Nephron (organoid): ENCODE data around the gene JAZF1.

ENCODE experiments used
- H3K27ac Mint-ChIP-seq, 3 experiments: 2 replicates each; pipeline ENCODE4 v1.8.0; 2020; ENCODE audit warnings: mixed read lengths in 3 of 3, mild to moderate bottlenecking in 2 of 3, moderate library complexity in 1 of 3
- H3K27me3 Mint-ChIP-seq: 2 replicates; pipeline ENCODE4 v1.8.0; 2021; ENCODE audit warnings: low read depth, mild to moderate bottlenecking, moderate library complexity, mixed read lengths
- H3K36me3 Mint-ChIP-seq: 2 replicates; pipeline ENCODE4 v1.8.0; 2020; ENCODE audit warnings: low read depth, mixed read lengths
- H3K4me1 Mint-ChIP-seq: 2 replicates; pipeline ENCODE4 v1.8.0; 2020; ENCODE audit warnings: mixed read lengths
- H3K4me3 Mint-ChIP-seq, 3 experiments: 2 replicates each; pipeline ENCODE4 v1.8.0; 2020; ENCODE audit warnings: mild to moderate bottlenecking in 3 of 3, mixed read lengths in 3 of 3, moderate library complexity in 2 of 3
- H3K9me3 Mint-ChIP-seq: 2 replicates; pipeline ENCODE4 v1.8.0; 2020; ENCODE audit warnings: mixed read lengths
- TF ChIP-seq, protein P1 (sequence below), 3 experiments: fragments of 200-600 bp; sonication (generic); IDR thresholded peaks; one replicate each; pipeline ENCODE4 v1.5.0; 2021; ENCODE audit warnings: antibody characterized with exemption in 3 of 3; ENCODE audit not compliant: unreplicated experiment in 3 of 3

Gene JAZF1

DNA sequence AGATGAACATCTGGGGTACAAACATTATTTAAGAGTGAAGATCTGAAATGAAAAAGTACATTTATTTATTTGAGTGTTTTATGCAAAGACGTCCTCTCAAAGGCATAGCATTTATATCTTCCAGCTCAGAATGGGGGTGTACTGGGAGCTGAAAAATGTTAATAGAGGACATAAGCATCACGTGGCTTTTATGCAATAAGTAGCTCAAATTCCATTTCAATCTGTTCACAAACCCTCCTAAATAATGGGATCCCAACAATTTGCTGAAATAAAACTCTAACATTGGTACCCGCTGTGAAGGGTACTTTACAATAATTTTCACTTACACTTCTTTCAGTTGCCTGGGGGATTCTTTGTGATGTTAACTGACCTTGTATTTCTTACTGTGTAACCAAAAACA is 268.7 kb downstream of the JAZF1 start:
- TF ChIP-seq, protein P1, sequence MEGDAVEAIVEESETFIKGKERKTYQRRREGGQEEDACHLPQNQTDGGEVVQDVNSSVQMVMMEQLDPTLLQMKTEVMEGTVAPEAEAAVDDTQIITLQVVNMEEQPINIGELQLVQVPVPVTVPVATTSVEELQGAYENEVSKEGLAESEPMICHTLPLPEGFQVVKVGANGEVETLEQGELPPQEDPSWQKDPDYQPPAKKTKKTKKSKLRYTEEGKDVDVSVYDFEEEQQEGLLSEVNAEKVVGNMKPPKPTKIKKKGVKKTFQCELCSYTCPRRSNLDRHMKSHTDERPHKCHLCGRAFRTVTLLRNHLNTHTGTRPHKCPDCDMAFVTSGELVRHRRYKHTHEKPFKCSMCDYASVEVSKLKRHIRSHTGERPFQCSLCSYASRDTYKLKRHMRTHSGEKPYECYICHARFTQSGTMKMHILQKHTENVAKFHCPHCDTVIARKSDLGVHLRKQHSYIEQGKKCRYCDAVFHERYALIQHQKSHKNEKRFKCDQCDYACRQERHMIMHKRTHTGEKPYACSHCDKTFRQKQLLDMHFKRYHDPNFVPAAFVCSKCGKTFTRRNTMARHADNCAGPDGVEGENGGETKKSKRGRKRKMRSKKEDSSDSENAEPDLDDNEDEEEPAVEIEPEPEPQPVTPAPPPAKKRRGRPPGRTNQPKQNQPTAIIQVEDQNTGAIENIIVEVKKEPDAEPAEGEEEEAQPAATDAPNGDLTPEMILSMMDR (IDR thresholded peaks at IDR 0.05; ENCODE audit: unreplicated experiment in 3 of 3): no peak
- Mint-ChIP-seq H3K36me3 (no peaks in the 10 kb centered on the region), H3K27me3 (peaks cover 14% of the 10 kb centered on the region), H3K27ac (no peak overlapping the region), H3K4me1 (peaks cover 4% of the 10 kb centered on the region), H3K4me3 (no peak overlapping the region), H3K9me3 (no peaks in the 10 kb centered on the region)

DNA sequence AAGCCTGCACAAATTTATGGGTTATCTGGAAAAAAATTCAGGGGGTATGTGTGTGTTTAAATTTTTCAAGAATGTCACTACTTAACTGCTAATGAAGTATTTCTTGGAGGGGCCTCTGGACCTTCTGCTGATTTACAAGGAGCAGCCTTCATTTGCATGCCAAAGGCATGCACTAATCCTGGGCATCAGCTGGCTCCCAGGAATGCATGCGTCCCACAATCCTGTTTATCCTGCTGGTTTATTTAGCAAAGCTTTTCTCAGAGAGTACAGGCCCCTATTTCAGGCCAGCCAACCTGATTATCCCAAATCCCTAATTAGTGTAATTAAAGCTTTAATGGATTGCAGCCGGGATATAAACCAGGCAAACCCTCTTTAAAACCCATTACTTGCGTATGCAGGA is 270.3 kb downstream of the JAZF1 start:
- Mint-ChIP-seq H3K27ac (no peak overlapping the region), H3K9me3 (no peaks in the 10 kb centered on the region), H3K4me1 (peaks cover 4% of the 10 kb centered on the region), H3K4me3 (no peak overlapping the region), H3K36me3 (no peaks in the 10 kb centered on the region), H3K27me3 (peaks cover 14% of the 10 kb centered on the region)
- TF ChIP-seq, protein P1 (IDR thresholded peaks at IDR 0.05; ENCODE audit: unreplicated experiment in 3 of 3): no peak

DNA sequence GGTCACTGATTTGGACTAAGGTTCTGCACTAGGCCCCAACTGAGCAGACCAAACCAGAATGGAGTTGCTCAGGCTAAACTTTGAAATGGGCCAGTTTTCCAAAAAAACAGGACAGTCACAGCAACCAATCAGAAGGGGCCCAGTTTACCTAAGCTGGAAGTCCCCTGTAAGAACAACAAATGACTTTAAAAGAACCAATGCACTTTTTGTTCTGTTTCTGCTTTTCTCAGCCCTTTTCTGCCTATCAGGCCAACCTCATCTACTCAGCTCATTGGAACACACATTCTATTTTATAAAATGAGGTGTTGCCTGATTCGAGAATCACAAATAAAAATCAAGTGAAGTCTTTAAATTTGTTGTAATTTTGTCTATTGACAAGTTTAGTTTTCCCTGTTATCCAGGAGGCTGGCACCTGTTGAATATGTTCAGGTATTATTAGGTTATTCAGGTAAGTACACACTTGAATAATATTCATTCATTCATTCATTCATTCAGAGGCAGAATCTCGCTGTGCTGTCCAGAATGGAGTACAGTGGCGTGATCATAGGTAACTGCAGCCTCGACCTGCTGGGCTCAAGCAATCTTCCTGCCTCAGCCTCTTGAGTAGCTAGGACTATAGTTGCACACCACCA is 271.9 kb downstream of the JAZF1 start:
- no peaks in the 10 kb centered on the region for H3K9me3 Mint-ChIP-seq
- peaks cover 4% of the 10 kb centered on the region for H3K4me1 Mint-ChIP-seq
- TF ChIP-seq, protein P1 (IDR thresholded peaks at IDR 0.05; ENCODE audit: unreplicated experiment in 3 of 3): no peak
- no peak overlapping the region for H3K27ac Mint-ChIP-seq
- H3K4me3 Mint-ChIP-seq: no peak overlapping the region
- no peaks in the 10 kb centered on the region for H3K36me3 Mint-ChIP-seq
- H3K27me3 Mint-ChIP-seq: peaks cover 18% of the 10 kb centered on the region

DNA sequence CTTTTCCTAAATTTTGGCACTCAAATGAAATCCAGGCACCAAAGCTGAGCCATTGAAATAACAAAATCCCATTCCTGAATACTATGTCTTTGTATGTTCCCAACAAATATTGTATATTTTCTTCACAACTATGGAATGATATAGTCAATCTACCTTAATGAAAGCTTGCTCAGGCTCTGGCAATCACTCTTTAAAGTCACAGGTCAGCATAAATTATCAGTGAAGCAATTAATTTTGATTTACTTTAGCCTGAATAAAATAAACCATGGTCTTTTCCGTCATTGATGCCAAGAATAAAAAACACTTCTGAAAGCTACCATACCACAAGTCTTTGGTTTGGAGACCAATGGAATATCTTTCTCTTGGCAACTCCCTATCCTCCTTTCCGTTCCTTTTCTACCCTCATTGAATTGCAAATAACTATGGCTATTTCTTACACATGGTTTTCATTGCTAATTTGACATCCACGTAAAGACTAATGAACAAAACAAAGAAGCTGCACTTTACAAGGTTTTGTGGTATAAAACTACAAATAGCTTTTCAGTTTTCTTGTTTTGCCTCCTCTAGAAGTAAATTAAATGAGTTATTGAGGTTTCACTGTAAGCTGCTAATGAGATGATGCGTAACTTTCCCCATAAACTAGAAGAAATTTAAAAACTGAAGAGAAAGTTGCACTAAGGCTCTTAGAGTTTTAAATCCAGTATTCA is 274.1 kb downstream of the JAZF1 start:
- Mint-ChIP-seq H3K36me3 (no peaks in the 10 kb centered on the region), H3K4me3 (no peak overlapping the region), H3K4me1 (peaks cover 4% of the 10 kb centered on the region), H3K27me3 (peaks cover 12% of the 10 kb centered on the region), H3K27ac (no peak overlapping the region), H3K9me3 (no peaks in the 10 kb centered on the region)
- TF ChIP-seq, protein P1 (IDR thresholded peaks at IDR 0.05; ENCODE audit: unreplicated experiment in 3 of 3): no peak

DNA sequence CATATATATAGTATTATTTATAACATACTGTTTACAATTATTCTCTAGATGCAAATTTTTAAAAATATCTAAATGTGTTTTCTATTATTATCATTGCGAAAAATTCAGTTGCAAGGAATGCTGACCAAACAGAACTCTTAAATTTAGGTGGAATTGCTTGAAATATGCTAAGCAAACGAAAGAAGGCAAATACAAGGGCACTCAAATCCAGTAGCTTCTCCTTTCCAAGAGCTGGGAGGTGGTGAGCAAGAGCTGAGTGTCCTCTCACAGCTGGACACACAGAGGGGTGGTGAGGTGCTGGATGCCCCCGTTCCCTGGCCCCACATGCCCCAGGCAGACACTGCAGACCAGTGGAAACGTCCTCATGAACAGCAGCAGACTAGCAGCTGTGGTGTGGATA is 274.6 kb downstream of the JAZF1 start:
- H3K27me3 Mint-ChIP-seq: peaks cover 10% of the 10 kb centered on the region
- TF ChIP-seq, protein P1 (IDR thresholded peaks at IDR 0.05; ENCODE audit: unreplicated experiment in 3 of 3): no peak
- H3K4me1 Mint-ChIP-seq: peaks cover 4% of the 10 kb centered on the region
- no peaks in the 10 kb centered on the region for H3K9me3 Mint-ChIP-seq
- H3K4me3 Mint-ChIP-seq: no peak overlapping the region
- no peak overlapping the region for H3K27ac Mint-ChIP-seq
- H3K36me3 Mint-ChIP-seq: no peaks in the 10 kb centered on the region
